A673 (cell line): ENCODE results near the gene CPA5.

Source experiments
- EZH2 ChIP-seq: fragments of 200-600 bp; sonication (generic); IDR thresholded peaks from 2 replicates; pipeline ENCODE4 v1.6.1; 2017; ENCODE audit warnings: borderline replicate concordance, low read depth, mild to moderate bottlenecking, mixed read lengths, antibody characterized with exemption, low read length; ENCODE audit not compliant: poor library complexity, severe bottlenecking
- TF ChIP-seq, protein P1 (sequence below): fragments of 300-800, 200-600 bp; sonication (generic); conservative IDR thresholded peaks from 2 replicates; pipeline ENCODE4 v1.5.1; 2017; ENCODE audit warnings: low read depth, mild to moderate bottlenecking, antibody characterized with exemption, low read length, moderate library complexity, mixed read lengths

DNA sequence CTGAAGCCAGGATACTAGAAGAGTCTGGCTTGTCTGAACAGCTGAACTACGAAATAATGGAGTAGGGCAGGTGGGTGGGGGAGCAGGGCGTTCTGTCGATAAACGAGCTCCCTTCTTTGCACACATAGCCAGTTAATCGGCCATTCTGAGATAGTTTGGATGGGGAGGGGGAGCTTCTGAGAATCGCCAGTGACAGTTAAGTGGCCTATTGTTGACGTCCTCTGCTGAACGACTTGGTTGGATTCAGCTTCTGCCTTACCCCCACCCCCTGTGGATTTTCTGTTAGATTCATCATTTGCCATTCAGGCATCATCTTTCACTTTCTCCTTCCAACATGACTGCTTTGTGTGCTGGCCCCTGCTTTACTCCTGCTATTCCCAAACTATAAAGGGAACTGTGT, 520 bp downstream of the CPA5 start:
- TF ChIP-seq, protein P1, sequence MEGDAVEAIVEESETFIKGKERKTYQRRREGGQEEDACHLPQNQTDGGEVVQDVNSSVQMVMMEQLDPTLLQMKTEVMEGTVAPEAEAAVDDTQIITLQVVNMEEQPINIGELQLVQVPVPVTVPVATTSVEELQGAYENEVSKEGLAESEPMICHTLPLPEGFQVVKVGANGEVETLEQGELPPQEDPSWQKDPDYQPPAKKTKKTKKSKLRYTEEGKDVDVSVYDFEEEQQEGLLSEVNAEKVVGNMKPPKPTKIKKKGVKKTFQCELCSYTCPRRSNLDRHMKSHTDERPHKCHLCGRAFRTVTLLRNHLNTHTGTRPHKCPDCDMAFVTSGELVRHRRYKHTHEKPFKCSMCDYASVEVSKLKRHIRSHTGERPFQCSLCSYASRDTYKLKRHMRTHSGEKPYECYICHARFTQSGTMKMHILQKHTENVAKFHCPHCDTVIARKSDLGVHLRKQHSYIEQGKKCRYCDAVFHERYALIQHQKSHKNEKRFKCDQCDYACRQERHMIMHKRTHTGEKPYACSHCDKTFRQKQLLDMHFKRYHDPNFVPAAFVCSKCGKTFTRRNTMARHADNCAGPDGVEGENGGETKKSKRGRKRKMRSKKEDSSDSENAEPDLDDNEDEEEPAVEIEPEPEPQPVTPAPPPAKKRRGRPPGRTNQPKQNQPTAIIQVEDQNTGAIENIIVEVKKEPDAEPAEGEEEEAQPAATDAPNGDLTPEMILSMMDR = no peak
- no peak for TF ChIP-seq EZH2
